Left lung (tissue), 10 donors: ENCODE measurements around the gene GAS2L1. TPM values are rescaled to one million over a fixed set of nuclear protein-coding genes. Genes with fewer than 3 reads are reported as not detected.

Experiments
- ATAC-seq: fragments of 200-7000 bp; cut with Tn5 transposase; one replicate; pipeline ENCODE4 v1.9.1; 2020; ENCODE audit warnings: moderate library complexity
- DNase-seq, 4 donors: peaks; one replicate each; pipeline ENCODE4 v3.0.0-alpha.2; 2013 to 2020
- H3K27ac ChIP-seq, 2 donors: fragments of 200-600 bp; sonication (generic) in 1 of 2; one replicate each; pipeline versions ENCODE4 v1.5.0 to v1.8.0; 2020 to 2021
- H3K27me3 ChIP-seq, 2 donors: fragments of 200-600 bp; sonication (generic) in 1 of 2; one replicate each; pipeline versions ENCODE4 v1.5.0 to v1.8.0; 2020 to 2021
- H3K36me3 ChIP-seq, 2 donors: fragments of 200-600 bp; sonication (generic) in 1 of 2; one replicate each; pipeline versions ENCODE4 v1.5.0 to v1.8.0; 2020 to 2021
- H3K4me1 ChIP-seq, 2 donors: fragments of 200-600 bp; one replicate each; pipeline ENCODE4 v1.8.0; 2021
- H3K4me3 ChIP-seq, 2 donors: fragments of 200-600 bp; sonication (generic) in 1 of 2; one replicate each; pipeline versions ENCODE4 v1.5.0 to v1.8.0; 2020 to 2021; ENCODE audit warnings: mild to moderate bottlenecking in 1 of 2
- H3K9me3 ChIP-seq, 2 donors: fragments of 200-600 bp; sonication (generic) in 1 of 2; one replicate each; pipeline versions ENCODE4 v1.5.0 to v1.8.0; 2020 to 2021
- CTCF ChIP-seq, 2 donors: fragments of 200-600 bp; sonication (generic) in 1 of 2; IDR thresholded peaks; one replicate each; pipeline versions ENCODE4 v1.5.0 to v1.8.0; 2021; ENCODE audit warnings: antibody characterized with exemption in 2 of 2
- intact Hi-C, 2 donors: fragments of 100-400 bp; cut with DNase I; formaldehyde crosslinking; loops; one replicate each; pipeline versions ENCODE4 v1.11.2 to v1.14.2; 2022
- polyA plus RNA-seq, 6 donors: library from polyadenylated mRNA; unstranded; fragments of 120-200 nt; gene quantifications; one replicate each; pipeline ENCODE4 v1.2.1, GENCODE V29; 2013; ENCODE audit not compliant: insufficient read length in 6 of 6
- total RNA-seq, 2 donors: library from RNA; stranded (reverse); fragmentation: NEBNext Ultra II Directional; extraction: Animal tissue kit (Norgen Biotek cat#: 25700); gene quantifications; one replicate each; pipeline ENCODE4 v1.2.1, GENCODE V29; 2021
- donor health status: DM: no; HTN: yes; CAD: no.
- donor health status: DM: no; HTN: no; CAD: no.

The GAS2L1 gene
- total and polyA plus RNA-seq, 8 donors, result 5.3 to 32.6 (median 9.1) TPM

- H3K27ac ChIP-seq, result peak overlapping the region; percentile 39 to 83
- DNase-seq, result peak in 1 of 4 donors; percentile 75
Measured at GRCh38 chr22:29309332-29310064, 3.0 kb downstream of the GAS2L1 start.

DNA sequence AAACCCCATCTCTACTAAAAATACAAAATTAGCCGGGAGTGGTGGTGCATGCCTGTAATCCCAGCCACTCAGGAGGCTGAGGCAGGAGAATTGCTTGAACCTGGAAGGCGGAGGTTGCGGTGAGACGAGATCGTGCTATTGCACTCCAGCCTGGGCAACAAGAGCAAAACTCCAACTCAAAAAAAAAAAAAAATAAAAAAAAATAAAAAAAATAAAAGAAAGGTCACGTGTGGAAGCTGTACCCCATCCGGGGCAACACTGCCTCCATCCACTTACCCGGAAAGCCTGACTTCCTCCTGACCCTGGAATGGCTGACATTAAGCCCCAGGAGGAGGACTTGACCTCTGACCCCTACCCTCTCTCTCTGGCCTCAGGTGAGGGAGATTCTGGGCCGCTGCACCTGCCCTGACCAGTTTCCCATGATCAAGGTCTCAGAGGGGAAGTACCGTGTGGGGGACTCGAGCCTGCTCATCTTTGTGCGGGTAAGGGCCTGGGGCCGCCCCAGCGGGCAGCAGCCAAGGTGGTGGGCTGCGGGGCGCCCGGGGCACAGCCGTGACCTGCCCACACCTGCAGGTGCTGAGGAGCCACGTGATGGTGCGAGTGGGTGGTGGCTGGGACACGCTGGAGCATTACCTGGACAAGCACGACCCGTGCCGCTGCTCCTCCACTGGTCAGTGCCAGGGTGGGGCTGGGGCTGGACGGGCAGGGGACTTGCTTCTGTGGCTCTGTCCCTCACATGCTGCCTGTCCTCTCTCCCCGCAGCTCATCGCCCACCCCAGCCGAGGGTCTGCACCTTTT is 3.8 kb downstream of the GAS2L1 start:
- TF ChIP-seq CTCF (IDR thresholded peaks at IDR 0.05), result no peak
- Histone ChIP-seq H3K36me3 (peaks cover 0 to 11% of the 10 kb centered on the region in 2 donors), H3K9me3 (no peaks in the 10 kb centered on the region), H3K4me1 (peaks cover 52 to 92% of the 10 kb centered on the region in 2 donors), H3K4me3 (no peak overlapping the region), H3K27me3 (peaks cover 22 to 56% of the 10 kb centered on the region in 2 donors), H3K27ac (peak overlapping the region; percentile 62 to 83)
- intact Hi-C loops, result no loop called here
- peak in 1 of 4 donors; percentile 84 for DNase-seq
- ATAC-seq, result no peak

More at GRCh38 chr22:29309332-29310064, 3.0 kb downstream of the GAS2L1 start:
- peaks cover 52 to 84% of the 10 kb centered on the region in 2 donors for H3K4me1 ChIP-seq
- no peak for ATAC-seq
- peak overlapping the region in 1 of 2 donors; percentile 74 for H3K4me3 ChIP-seq
- H3K36me3 ChIP-seq, result peaks cover 0 to 11% of the 10 kb centered on the region in 2 donors
- intact Hi-C loops, result no loop called here
- no peaks in the 10 kb centered on the region for H3K9me3 ChIP-seq
- no peak for TF ChIP-seq CTCF (IDR thresholded peaks at IDR 0.05)
- H3K27me3 ChIP-seq, result peaks cover 14 to 53% of the 10 kb centered on the region in 2 donors

- no peaks in the 10 kb centered on the region for H3K9me3 ChIP-seq
- intact Hi-C loops, result no loop called here
- peaks cover 28 to 56% of the 10 kb centered on the region in 2 donors for H3K27me3 ChIP-seq
- peak overlapping the region; percentile 62 to 83 for H3K27ac ChIP-seq
- ATAC-seq (peak; percentile 76), DNase-seq (peak; percentile 88 to 97 (median 96))
- no peak for TF ChIP-seq CTCF (IDR thresholded peaks at IDR 0.05)
- no peak overlapping the region for H3K4me3 ChIP-seq
- peaks cover 56 to 95% of the 10 kb centered on the region in 2 donors for H3K4me1 ChIP-seq
- H3K36me3 ChIP-seq, result peaks cover 0 to 11% of the 10 kb centered on the region in 2 donors
Measured at GRCh38 chr22:29310863-29311339, 4.5 kb downstream of the GAS2L1 start.

GRCh38 chr22:29311464-29312217 is 5.2 kb downstream of the GAS2L1 start:
- Histone ChIP-seq H3K4me1 (peaks cover 56 to 89% of the 10 kb centered on the region in 2 donors), H3K27me3 (peaks cover 35 to 56% of the 10 kb centered on the region in 2 donors), H3K9me3 (no peaks in the 10 kb centered on the region), H3K4me3 (no peak overlapping the region), H3K27ac (peak overlapping the region; percentile 62 to 83), H3K36me3 (peaks cover 0 to 11% of the 10 kb centered on the region in 2 donors)
- intact Hi-C loops, result no loop called here
- no peak for TF ChIP-seq CTCF (IDR thresholded peaks at IDR 0.05)
- DNase-seq, result peak in 1 of 4 donors; percentile 82
- no peak for ATAC-seq
